NCI-H2227 treated with DMSO at 0.1 percent for 48 hours (cell line): Measurements from ENCODE around the gene GLS2.
"Not testable (repeated sequence)": the region's sequence is repeated elsewhere in the genome, so short reads cannot be mapped to it uniquely, and the experiment has no call there.

Experiments
- DNase-seq: peaks from one replicate; lab custom pipeline; 2025; lab: John Stamatoyannopoulos, UW

Gene GLS2

DNA sequence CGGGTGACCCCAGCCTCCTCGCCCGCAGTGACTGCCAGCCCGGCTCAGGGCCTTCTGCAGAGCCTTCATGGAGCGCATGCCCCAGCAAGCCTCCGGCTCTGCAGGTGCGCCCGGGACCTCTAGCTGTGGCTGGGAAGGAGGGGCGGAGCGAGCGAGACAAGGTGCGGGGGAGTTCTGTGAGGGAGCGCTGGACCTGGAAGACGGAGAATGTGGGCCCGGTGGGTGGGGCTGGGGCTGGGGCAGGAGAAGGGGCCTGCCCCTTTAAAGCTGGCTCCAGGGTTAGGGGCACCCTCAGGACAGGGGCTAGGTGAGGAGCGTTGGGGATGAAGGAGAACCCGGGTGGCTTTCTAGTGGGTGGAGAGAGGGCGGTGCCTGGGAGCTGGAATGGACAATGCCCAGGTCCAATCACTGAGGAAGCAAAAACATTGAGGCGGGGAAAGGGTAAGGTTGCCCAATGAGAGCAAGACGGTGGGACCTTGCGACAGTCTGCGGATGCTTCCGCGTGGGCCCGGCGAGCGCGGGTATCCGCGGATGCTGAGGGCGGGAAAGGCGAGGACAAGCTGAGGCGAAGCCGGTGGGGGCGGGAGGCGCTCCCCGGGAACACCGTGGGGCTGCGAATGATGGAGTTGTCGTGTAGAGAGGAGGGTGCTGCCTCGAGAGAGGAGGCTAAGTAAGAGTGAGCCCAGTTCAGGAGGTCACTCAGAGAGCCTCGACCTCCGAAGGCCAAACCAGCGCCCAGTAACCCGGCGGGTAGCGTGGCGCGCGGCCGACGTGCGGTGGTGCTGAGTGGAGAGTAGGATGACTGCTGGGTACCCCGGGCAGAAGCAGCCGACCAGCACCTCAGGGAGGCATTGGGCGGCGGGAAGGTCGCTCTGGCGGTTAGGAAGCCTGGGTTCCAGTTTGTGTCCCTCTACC lies at the start of gene GLS2:
TSS of gene GLS2 (minus strand) at position 121 of the 915 bp plus-strand sequence. CDS start at position 78, 43 bp downstream.
- DNase-seq, result peak; percentile 66

GRCh38 chr12:56537546-56537945 lies 49.6 kb upstream of the GLS2 start:
- DNase-seq, result no peak

DNA sequence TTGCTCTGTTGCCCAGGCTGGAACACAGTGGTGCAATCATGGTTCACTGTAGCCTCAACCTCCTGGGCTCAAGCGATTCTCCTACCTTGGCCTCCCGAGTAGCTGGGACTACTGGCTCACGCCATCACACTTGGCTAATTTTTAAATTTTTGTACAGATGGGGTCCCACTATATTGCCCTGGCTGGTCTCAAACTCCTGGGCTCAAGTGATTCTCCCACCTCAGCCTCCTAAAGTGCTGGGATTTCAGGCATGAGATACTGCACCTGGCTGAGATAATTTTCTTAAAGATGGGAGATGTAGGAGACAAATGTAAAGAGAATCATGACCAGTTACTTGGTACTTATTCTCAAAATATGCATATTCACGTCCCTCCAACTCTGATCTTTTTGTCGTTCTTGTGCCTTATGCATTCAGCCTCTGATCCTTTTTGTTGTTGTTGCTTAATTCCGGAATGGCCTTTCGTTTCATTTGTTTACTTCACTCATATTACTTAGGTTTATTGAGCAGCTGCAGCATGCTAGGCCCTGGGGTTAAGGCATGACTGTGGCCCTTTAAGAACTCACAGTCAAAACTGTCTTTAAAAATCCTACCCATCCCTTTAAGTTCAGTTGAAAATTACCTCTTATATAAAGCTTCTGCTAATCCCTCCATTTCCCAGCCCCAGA lies 42.6 kb upstream of the GLS2 start:
- DNase-seq, result no peak

DNA sequence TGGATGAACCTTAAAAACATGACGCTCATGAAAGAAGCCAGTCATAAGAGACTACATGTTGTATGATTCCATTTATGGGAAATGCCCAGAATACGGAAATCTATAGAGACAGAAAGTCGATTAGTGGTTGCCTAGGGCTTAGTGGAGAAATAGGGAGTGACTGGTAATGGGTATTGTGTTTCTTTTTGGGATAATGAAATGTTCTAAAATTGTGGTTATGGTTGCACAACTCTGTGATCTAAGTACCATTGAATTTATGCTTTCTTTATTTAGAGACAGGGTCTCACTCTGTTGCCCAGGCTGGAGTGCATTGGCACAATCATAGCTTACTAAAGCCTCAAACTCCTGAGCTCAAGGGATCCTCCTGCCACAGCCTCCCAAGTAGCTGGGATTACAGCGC lies 41.7 kb upstream of the GLS2 start:
- DNase-seq, result no peak

DNA sequence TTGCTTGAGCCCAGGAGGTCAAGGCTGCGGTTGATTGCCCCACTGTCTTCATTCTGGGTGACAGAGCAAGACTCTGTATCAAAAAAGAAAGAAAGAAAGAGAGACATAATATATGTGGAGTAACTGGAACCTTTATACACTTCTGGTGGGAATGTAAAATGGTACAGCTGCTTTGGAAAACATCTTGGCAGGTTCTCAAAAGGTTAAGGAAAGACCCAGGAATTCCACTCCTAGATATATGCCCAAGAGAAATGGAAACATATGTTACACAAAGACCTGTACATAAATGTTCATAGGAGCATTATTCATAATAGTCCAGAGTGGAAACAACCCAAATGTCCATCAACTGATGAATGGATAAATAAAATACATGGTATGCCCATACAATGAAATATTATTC lies 40.9 kb upstream of the GLS2 start:
- no peak for DNase-seq

GRCh38 chr12:56522411-56523193 lies 34.6 kb upstream of the GLS2 start:
- no peak for DNase-seq

DNA sequence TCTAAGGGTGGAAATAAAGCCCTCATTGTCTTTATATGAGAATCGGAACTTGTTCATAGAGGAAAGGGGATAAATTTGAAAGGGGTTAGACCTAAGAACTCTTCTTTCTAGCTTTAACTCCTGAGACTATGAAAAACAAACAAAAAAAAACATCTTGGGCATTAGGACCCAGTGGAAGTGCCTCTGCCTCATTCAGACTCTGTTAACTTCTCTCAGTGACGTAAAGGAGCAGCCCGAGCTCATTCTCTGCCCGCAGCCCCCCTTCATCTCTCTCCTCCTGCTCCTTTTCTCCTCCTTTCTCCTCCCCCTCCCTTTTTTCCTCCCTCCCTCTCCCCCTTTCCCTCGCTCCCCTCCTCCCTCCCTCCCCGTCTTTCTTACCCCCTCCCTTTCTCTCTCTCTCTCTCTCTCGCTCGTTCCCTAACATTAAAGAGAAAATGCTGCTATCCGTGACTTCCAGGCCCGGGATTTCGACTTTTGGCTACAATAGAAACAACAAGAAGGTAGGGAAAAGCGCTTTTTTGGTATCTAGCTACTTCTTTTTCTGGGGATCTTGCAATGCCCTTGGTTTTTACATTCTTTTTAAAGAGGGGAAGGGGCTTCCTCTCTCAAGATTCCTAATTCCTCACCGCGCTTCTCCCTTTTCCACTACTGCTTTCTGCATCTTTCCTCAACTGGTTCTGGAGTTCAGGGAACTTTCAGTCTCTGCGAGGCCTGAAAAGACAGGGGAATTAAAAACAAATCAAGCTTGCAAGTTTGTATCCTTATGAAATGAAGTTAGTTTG lies 33.8 kb upstream of the GLS2 start, which contains the start of gene RBMS2:
TSS of gene RBMS2 (plus strand) at position 231 of the 782 bp plus-strand sequence. CDS start at position 435, 204 bp downstream.
- DNase-seq, result peak; percentile 49

DNA sequence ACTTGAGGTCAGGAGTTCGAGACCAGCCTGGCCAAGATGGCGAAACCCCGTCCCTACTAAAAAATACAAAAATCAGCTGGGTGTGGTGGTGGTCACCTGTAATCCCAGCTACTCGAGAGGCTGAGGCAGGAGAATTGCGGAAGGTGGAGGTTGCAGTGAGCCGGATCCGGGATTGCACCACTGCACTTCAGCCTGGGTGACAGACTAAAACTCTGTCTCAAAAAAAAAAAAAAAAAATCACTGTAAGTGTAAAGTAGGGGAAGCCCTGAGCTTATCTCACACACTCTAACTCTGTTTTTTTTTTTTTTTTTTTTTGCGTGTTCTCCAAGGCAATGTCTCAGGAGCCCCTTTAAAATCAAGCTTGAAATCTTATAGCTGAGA lies 33.2 kb upstream of the GLS2 start:
- DNase-seq, result no peak

DNA sequence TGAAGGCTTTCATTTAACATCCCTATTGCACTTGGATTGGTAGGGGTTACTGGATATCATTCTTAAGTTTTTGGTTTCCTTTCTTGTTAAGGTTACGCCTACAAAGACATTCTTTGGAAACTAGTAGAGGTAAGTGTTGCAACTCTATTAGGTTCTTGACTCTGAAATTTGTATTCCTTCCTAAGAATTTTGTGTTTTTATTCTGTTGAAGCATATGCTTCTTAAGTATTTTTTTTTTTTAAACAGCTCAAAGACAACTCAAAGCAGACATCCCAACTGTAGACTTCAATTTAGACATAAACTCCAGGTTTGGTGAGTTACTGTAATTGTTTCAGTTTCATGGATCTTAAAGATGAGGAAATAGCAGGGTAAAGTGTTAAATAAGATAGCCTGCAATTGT lies 32.5 kb upstream of the GLS2 start:
- DNase-seq, result no peak

GRCh38 chr12:56520048-56520447 lies 32.1 kb upstream of the GLS2 start:
- DNase-seq, result no peak

DNA sequence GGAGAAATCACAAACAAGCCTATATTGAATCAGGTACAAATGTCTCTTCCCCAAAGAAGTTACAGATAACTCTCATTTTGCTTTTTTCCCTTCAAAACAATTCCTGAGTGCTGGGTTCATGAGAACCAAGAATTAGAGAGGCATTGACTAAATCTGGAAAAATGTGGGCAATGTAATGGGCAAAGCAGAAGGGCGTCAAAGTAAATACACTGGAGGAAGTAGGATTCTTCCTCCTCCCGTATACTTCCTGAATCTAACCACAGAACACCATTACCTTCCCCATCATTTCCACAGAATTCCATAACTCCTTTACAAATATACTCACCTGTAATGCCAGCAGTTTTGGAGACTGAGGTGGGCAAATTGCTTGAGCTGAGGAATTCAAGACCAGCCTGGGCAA lies 30.6 kb upstream of the GLS2 start:
- DNase-seq, result no peak

DNA sequence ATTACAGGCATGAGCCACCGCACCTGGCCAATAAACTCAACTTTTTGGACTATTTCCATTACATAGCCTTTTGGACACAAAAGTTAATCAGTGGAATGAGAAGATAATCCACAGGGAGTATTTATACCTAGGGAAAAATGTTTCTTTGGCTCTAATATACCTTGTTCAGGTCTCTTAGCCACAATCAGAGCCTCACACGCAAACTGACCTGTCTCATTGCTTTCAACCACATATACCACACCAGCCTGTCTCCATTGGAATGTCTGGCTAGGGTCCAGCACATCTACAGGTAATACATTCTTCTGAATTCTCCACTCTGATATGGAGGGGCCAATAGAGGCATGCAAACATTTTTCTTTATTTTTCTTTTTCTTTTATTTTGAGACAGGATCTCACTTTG lies 29.9 kb upstream of the GLS2 start:
- DNase-seq, result no peak

DNA sequence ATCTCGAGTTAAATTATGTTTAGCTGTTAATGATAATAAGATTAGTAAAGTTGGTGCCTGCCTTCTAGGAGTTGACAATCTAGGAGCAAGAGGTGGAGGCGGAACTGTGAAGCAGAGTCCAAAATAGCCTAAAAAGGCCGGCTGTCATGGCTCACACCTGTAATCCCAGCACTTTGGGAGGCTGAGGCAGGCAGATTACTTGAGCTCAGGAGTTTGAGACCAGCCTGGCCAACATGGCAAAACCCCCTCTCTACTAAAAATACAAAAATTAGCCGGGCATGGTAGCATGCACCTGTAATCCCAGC lies 26.0 kb upstream of the GLS2 start:
- not testable (repeated sequence) for DNase-seq

GRCh38 chr12:56510786-56511185 lies 22.8 kb upstream of the GLS2 start:
- no peak for DNase-seq

- DNase-seq, result not testable (repeated sequence)
Measured at GRCh38 chr12:56499879-56500278, 11.9 kb upstream of the GLS2 start.

DNA sequence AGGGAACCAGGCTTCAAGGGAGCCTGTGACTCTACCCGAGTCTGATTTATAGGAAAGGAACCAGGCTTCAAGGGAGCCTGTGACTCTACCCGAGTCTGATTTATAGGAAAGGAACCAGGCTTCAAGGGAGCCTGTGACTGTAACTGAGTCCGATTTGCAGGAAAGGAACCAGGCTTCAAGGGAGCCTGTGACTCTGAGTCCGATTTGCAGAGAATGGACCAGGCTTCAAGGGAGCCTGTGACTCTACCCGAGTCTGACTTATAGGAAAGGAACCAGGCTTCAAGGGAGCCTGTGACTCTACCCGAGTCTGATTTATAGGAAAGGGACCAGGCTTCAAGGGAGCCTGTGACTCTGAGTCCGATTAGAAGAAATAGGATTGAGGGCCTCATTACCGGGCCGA lies 11.5 kb upstream of the GLS2 start:
- not testable (repeated sequence) for DNase-seq

- DNase-seq, result not testable (repeated sequence)
Measured at GRCh38 chr12:56498126-56498902, 10.4 kb upstream of the GLS2 start.

DNA sequence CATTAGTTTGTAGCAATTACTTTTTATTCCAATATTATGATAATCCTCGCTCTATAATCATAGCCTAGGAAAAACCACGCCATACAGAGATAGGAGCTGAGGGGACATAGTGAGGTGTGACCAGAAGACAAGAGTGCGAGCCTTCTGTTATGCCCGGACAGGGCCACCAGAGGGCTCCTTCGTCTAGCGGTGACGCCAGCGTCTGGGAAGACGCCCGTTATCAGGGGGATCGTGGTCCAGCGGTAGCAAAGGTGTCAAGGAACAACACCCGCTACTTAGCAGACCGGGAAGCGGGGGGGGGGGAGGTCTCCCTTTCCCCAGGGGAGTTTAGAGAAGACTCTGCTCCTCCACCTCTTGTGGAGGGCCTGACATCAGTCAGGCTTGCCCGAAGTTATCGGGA lies 8.7 kb upstream of the GLS2 start:
- DNase-seq, result not testable (repeated sequence)

GRCh38 chr12:56494481-56494880 lies 6.5 kb upstream of the GLS2 start:
- DNase-seq, result not testable (repeated sequence)

DNA sequence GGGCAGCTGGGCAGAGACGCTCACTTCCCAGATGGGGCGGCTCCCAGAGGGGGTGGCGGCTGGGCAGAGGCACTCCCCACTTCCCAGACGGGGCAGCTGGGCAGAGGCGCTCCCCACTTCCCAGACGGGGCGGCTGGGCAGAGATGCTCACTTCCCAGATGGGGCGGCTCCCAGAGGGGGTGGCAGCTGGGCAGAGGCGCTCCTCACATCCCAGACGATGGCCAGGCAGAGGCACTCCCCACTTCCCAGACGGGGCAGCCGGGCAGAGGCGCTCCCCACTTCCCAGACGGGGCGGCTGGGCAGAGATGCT lies 6.1 kb upstream of the GLS2 start:
- not testable (repeated sequence) for DNase-seq
